B cell (primary cell): Measurements from ENCODE around the gene FAM120A. TPM values are rescaled to one million over a fixed set of nuclear protein-coding genes. Genes with fewer than 3 reads are reported as not detected.

ENCODE experiments used
- ATAC-seq: fragments of 200-7000 bp; cut with Tn5 transposase; one replicate; pipeline ENCODE4 v1.10.0; 2021; ENCODE audit warnings: low read depth, mild to moderate bottlenecking, moderate number of reproducible peaks, moderate library complexity
- CTCF ChIA-PET: fragments of 350-600 bp; sonication (Branson Sonifier 250); formaldehyde crosslinking; loops from one replicate; lab custom pipeline; 2021; ENCODE audit warnings: antibody characterized with exemption, inconsistent platforms; lab: Charles Lee
- POLR2A ChIA-PET: fragments of 350-600 bp; sonication (Branson Sonifier 250); formaldehyde crosslinking; loops from one replicate; lab custom pipeline; 2021; ENCODE audit warnings: antibody characterized with exemption; lab: Charles Lee
- DNase-seq: peaks from one replicate; pipeline ENCODE4 v3.0.0; 2013
- H2AFZ ChIP-seq: 2 replicates; pipeline ENCODE4 v1.6.1; 2012; ENCODE audit warnings: mild to moderate bottlenecking, low read depth, low read length; ENCODE audit not compliant: insufficient read depth, poor library complexity, severe bottlenecking
- H3K27ac ChIP-seq, 2 donors: 1 replicate in 1 of 2; 2 replicates in 1 of 2; pipeline ENCODE4 v1.5.1; 2012 to 2013; ENCODE audit warnings: low read length in 2 of 2, mild to moderate bottlenecking in 2 of 2, moderate library complexity in 1 of 2
- H3K27me3 ChIP-seq, 4 experiments: fragments of 200-600 bp in 1 of 4; sonication (generic) in 1 of 4; replicated peaks in 1 of 4; 1 replicate in 2 of 4; 2 replicates in 2 of 4; pipeline versions ENCODE4 v1.6.1 to v1.7.0; 2013 to 2016; ENCODE audit warnings: low read length in 3 of 4, mild to moderate bottlenecking in 2 of 4, mixed read lengths in 1 of 4, moderate library complexity in 1 of 4; ENCODE audit not compliant: insufficient read depth in 4 of 4, control insufficient read depth in 3 of 4; ENCODE audit errors: control extremely low read depth in 1 of 4
- H3K36me3 ChIP-seq, 2 experiments: replicated peaks in 1 of 2; 1 replicate in 1 of 2; 2 replicates in 1 of 2; pipeline versions ENCODE4 v1.6.1 to v1.7.1; 2013; ENCODE audit warnings: low read length in 1 of 2; ENCODE audit not compliant: insufficient read depth in 2 of 2, control insufficient read depth in 1 of 2; ENCODE audit errors: control extremely low read depth in 1 of 2, extremely low read depth in 1 of 2
- H3K4me1 ChIP-seq, 2 donors: fragments of 200-600 bp in 1 of 2; sonication (generic) in 1 of 2; 1 replicate in 1 of 2; 2 replicates in 1 of 2; pipeline versions ENCODE4 v1.5.1 to v1.6.1; 2013 to 2017; ENCODE audit warnings: low read length in 2 of 2; ENCODE audit not compliant: control insufficient read depth in 2 of 2, insufficient read depth in 2 of 2
- H3K4me2 ChIP-seq: replicated peaks from 2 replicates; pipeline ENCODE3; 2012; ENCODE audit warnings: mild to moderate bottlenecking, low read depth, low read length; ENCODE audit not compliant: poor library complexity, severe bottlenecking
- H3K4me3 ChIP-seq, 5 experiments: fragments of 200-600 bp in 1 of 5; sonication (generic) in 1 of 5; 1 replicate in 3 of 5; 2 replicates in 2 of 5; pipeline versions ENCODE4 v1.5.1 to v1.7.0; 2011 to 2016; ENCODE audit warnings: low read length in 4 of 5, mild to moderate bottlenecking in 4 of 5, low read depth in 2 of 5, control low read depth in 1 of 5, moderate library complexity in 1 of 5; ENCODE audit not compliant: insufficient read depth in 1 of 5; ENCODE audit errors: control extremely low read depth in 1 of 5, extremely low read depth in 1 of 5
- H3K79me2 ChIP-seq: fragments of 200-600 bp; sonication (generic); one replicate; pipeline ENCODE4 v1.6.0; 2016; ENCODE audit warnings: low read length; ENCODE audit not compliant: control insufficient read depth, insufficient read depth
- H3K9ac ChIP-seq: fragments of 200-600 bp; sonication (generic); 2 replicates; pipeline ENCODE4 v1.6.1; 2017; ENCODE audit warnings: mild to moderate bottlenecking, low read length, moderate library complexity
- H3K9me3 ChIP-seq, 3 donors: one replicate each; pipeline versions ENCODE4 v1.6.1 to v1.7.1; 2013; ENCODE audit warnings: low read length in 2 of 3; ENCODE audit not compliant: control insufficient read depth in 2 of 3, insufficient read depth in 1 of 3; ENCODE audit errors: control extremely low read depth in 1 of 3
- H4K20me1 ChIP-seq: 2 replicates; pipeline ENCODE4 v1.6.0; 2012; ENCODE audit warnings: mild to moderate bottlenecking, low read length; ENCODE audit not compliant: insufficient read depth, control insufficient read depth, poor library complexity, severe bottlenecking
- H3K27ac Mint-ChIP-seq: one replicate; pipeline ENCODE4 v1.8.0; 2021; ENCODE audit warnings: mixed read lengths
- H3K27me3 Mint-ChIP-seq: one replicate; pipeline ENCODE4 v1.8.0; 2021; ENCODE audit warnings: mixed read lengths
- H3K4me1 Mint-ChIP-seq: one replicate; pipeline ENCODE4 v1.8.0; 2021; ENCODE audit warnings: mixed read lengths
- H3K4me3 Mint-ChIP-seq: one replicate; pipeline ENCODE4 v1.8.0; 2021; ENCODE audit warnings: mixed read lengths
- H3K9me3 Mint-ChIP-seq: one replicate; pipeline ENCODE4 v1.8.0; 2022; ENCODE audit warnings: mixed read lengths; ENCODE audit not compliant: insufficient read depth
- CTCF ChIP-seq: fragments of 200-600 bp; IDR thresholded peaks from one replicate; pipeline ENCODE4 v1.8.0; 2022; ENCODE audit warnings: antibody characterized with exemption, mild to moderate bottlenecking
- EZH2 ChIP-seq: IDR thresholded peaks from 2 replicates; pipeline ENCODE4 v1.6.1; 2012; ENCODE audit warnings: borderline replicate concordance, low read depth, mild to moderate bottlenecking, moderate library complexity, low read length; ENCODE audit not compliant: insufficient read depth, poor library complexity, severe bottlenecking
- WGBS: methylation state at CpG from one replicate; pipeline ENCODE4 v1.1.5; 2013; ENCODE audit warnings: missing lambda C conversion rate; ENCODE audit not compliant: insufficient coverage; 5-methylcytosine and 5-hydroxymethylcytosine counted together
- intact Hi-C: fragments of 100-400 bp; cut with micrococcal nuclease; formaldehyde crosslinking; loops from one replicate; pipeline ENCODE4 v1.10.0; 2022
- polyA plus RNA-seq: library from polyadenylated mRNA; depleted of rRNA; stranded (reverse); fragments of >200 nt; gene quantifications from 2 replicates; pipeline ENCODE4 v1.2.3, GENCODE V29; 2012
- total RNA-seq, 2 donors: library from RNA; stranded (reverse); fragments of 120-200 nt in 1 of 2; gene quantifications; 1 replicate in 1 of 2; 2 replicates in 1 of 2; pipeline versions ENCODE4 v1.2.3 to v1.2.4, GENCODE V29; 2013 to 2022

The FAM120A gene
- total and polyA plus RNA-seq, 2 donors (not counting 1 experiment from before 2014, with no cell fraction given) = 48.4 to 105 TPM

- H3K4me2 ChIP-seq = no peak overlapping the region
- H3K4me1 ChIP-seq = no peaks in the 10 kb centered on the region
- no peak overlapping the region for H3K4me3 ChIP-seq
- H3K9me3 ChIP-seq = no peaks in the 10 kb centered on the region
- WGBS = 90% methylated on average over 3 of the region's 3 CpGs
- ATAC-seq (no peak), DNase-seq (no peak)
- TF ChIP-seq EZH2 = no peak
- TF ChIP-seq CTCF = no peak
- no peaks in the 10 kb centered on the region for H3K9me3 Mint-ChIP-seq
- H3K9ac ChIP-seq = no peak overlapping the region
- H3K27ac ChIP-seq = no peak overlapping the region
- CTCF ChIA-PET = no interaction called here
- peaks cover 87% of the 10 kb centered on the region for H3K79me2 ChIP-seq
- H2AFZ ChIP-seq = no peak overlapping the region
- H3K27ac Mint-ChIP-seq = no peak overlapping the region
- POLR2A ChIA-PET = no interaction called here
- peaks cover 36% of the 10 kb centered on the region for H4K20me1 ChIP-seq
- no peaks in the 10 kb centered on the region for H3K27me3 ChIP-seq
- no peaks in the 10 kb centered on the region for H3K27me3 Mint-ChIP-seq
- no peak overlapping the region for H3K4me3 Mint-ChIP-seq
- H3K36me3 ChIP-seq = peaks cover 7 to 20% of the 10 kb centered on the region in 2 experiments
- intact Hi-C loops = no loop called here
- H3K4me1 Mint-ChIP-seq = peaks cover 22% of the 10 kb centered on the region
These were observed 24.4 kb downstream of the FAM120A start for GRCh38 chr9:93475856-93476255.

- H3K4me3 Mint-ChIP-seq = no peak overlapping the region
- no peak overlapping the region for H3K27ac Mint-ChIP-seq
- Histone ChIP-seq H3K27ac (no peak overlapping the region), H3K9ac (no peak overlapping the region), H4K20me1 (peaks cover 41% of the 10 kb centered on the region), H3K27me3 (no peaks in the 10 kb centered on the region), H3K4me2 (no peak overlapping the region), H3K36me3 (peaks cover 7 to 20% of the 10 kb centered on the region in 2 experiments), H2AFZ (no peak overlapping the region), H3K4me3 (no peak overlapping the region), H3K79me2 (peaks cover 87% of the 10 kb centered on the region), H3K4me1 (no peaks in the 10 kb centered on the region), H3K9me3 (no peaks in the 10 kb centered on the region)
- 100% methylated on average over 1 of the region's 4 CpGs for WGBS
- H3K9me3 Mint-ChIP-seq = no peaks in the 10 kb centered on the region
- H3K27me3 Mint-ChIP-seq = no peaks in the 10 kb centered on the region
- ChIA-PET CTCF (interaction anchor here (0.9 kb wide), 1 partner anchor 13 kb away, joined by 3 read pairs; no protein-coding TSS in a partner anchor), POLR2A (no interaction called here)
- intact Hi-C loops = no loop called here
- TF ChIP-seq EZH2 = no peak
- no peak for TF ChIP-seq CTCF
- no peak for ATAC-seq
- H3K4me1 Mint-ChIP-seq = peaks cover 17% of the 10 kb centered on the region
- DNase-seq = no peak
These were observed 25.4 kb downstream of the FAM120A start for GRCh38 chr9:93476924-93477323.
